ENCODE measurements around the gene HBA2.
"Not testable (repeated sequence)": the region's sequence is repeated elsewhere in the genome, so short reads cannot be mapped to it uniquely, and the experiment has no call there.

Gene HBA2

DNA sequence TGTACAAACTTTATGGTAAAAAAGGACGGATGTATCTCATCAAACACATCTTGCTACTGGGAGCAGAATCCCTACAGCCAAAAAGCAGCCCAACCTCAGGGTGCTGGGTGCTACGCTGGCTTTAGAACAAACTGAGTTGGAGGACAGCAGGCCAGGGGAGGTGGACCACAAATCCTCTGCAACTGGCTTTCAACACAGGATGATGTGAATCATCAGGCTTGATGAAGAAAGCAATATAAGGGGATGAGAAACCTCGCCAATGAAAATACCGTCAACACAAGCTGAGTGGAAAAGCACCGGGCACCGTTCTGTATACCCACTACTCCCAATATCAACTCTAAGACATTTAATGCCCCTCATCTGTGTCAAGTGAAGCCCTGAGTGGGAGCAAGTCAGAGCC is 21.8 kb downstream of the HBA2 start:
- no peak for DNase-seq (ENCODE audit: low spot score)

DNA sequence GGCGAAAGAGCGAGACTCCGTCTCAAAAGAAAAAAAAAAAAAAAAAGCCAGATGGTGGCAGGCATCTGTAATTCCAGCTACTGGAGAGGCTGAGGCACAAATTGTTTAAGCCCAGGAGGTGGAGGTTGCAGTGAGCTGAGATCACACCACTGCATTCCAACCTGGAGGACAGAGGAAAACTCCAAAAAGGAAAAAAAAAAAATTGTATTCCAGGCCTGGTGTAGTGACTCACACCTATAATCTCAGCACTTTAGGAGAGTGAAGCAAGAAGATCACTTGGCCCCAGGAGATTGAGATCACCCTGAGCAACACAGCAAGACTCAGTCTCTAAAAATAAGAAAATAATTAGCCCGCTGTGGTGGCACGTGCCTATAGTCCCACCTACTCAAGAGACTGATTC is 27.7 kb downstream of the HBA2 start:
- DNase-seq (ENCODE audit: low spot score) = no peak

DNA sequence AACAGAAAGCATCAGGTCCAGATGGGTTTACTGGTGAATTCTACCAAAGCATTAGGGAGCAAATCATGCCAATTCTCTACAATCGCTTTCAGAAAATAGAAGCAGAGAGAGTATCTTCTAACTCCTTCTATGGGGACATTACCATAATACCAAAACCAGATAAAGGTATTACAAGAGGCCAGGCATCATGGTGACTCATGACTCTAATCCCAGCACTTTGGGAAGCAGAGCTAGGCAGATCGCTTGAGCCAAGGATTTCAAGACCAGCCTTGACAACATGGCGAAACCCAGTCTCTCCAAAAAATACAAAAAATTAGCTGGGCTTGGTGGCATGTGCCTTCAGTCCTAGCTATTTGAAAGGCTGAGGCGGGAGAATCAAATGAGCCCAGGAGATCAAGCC is 30.6 kb downstream of the HBA2 start:
- no peak for DNase-seq (ENCODE audit: low spot score)

DNA sequence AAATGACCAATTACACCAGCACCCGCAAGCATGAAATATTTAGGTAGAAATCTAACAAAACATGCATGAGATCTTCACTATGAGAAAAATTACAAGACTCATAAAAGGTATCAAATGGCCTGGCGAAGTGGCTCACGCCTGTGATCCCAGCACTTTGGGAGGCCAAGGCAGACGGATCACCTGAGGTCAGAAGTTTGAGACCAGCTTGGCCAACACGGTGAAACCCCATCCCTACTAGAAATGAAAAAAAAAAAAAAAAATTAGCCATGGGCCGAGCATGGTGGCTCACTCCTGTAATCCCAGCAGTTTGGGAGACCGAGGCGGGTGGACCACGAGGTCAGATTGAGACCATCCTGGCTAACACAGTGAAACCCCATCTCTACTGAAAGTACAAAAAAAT is 31.4 kb downstream of the HBA2 start:
- not testable (repeated sequence) for DNase-seq (ENCODE audit: low spot score)

DNA sequence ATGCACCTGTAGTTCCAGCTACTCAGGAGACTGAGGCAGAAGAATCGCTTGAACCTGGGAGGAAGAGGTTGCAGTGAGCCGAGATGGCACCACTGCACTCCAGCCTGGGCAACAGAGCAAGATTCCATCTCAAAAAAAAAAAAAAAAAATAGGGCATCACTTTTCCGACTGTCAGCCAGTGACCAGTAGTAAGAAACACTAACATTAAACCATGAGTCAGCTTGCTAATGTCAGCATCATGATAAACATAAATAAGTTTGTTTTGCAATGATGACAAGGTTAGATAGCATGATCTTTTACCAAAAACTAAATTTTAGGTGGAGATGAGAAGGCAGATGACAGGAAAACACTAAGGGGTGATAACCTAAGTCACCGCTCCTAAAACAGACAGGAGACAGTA is 36.7 kb downstream of the HBA2 start:
- not testable (repeated sequence) for DNase-seq (ENCODE audit: low spot score)

DNA sequence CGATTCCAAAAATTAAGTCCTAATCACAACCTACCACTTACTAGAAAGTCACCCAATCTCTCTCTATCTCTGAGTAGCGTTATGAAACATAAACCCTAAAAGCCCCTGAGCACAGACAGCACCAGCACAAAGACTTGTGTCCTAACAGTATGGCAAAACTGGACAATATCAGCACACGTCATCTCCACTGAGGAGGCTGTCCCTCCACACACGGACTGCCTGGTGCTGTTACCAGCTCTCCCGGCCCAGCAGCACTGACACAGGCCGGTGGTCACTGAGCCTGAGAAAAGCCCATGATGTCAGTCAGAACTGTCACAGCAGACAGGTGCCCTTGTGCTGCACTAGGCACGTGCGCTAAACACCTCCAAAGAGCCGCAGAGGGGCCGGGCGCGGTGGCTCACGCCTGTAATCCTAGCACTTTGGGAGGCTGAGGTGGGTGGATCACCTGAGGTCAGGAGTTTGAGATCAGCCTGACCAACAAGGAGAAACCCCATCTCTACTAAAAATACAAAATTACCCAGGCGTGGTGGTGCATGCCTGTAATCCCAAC is 39.0 kb downstream of the HBA2 start:
- DNase-seq (ENCODE audit: low spot score) = not testable (repeated sequence)

DNA sequence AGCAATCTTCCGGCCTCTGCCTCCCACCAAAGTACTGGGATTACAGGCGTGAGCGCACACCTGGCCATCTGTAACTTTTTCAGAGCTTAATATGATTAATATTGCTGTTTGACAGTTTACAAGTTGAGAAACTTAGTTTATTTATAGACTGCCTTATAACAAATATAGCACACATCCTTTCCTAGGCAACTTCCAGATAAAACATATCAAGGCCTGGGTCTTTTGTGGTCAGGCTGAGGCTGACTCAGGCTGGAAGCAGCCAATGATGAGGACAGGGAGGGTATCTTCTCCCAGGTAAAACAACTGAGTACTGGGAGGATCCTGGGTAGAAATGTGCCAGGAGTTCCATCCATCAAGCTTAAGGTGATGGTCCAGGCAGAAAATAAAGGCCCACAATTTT is 40.3 kb downstream of the HBA2 start:
- no peak for DNase-seq (ENCODE audit: low spot score)

DNA sequence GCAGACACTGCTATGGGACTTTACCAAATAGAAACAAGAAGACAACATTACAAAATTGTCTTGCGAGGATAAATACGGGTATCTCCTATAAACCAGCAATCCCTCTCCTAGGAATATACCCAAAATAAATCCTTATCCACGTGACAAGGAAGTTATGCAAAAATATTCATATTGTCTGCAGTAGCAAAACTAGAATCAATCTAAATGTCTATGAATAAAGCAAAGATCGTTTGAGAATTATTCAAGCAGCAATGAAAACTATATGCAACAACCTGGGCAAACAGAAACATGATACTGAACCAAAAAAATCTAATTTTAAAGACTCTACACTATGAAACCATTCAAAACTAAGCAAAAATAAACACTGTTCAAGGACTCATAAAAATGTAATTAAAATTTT is 47.3 kb downstream of the HBA2 start:
- DNase-seq (ENCODE audit: low spot score) = no peak

Data from AG20443 (cell line).